Measurements from ENCODE around the gene SEPTIN10. TPM values are rescaled to one million over a fixed set of nuclear protein-coding genes. Genes with fewer than 3 reads are reported as not detected.
"Not testable (repeated sequence)": the region's sequence is repeated elsewhere in the genome, so short reads cannot be mapped to it uniquely, and the experiment has no call there.

SEPTIN10 gene
- polyA plus RNA-seq, 4 donors: 104 to 133 (median 119) TPM

DNA sequence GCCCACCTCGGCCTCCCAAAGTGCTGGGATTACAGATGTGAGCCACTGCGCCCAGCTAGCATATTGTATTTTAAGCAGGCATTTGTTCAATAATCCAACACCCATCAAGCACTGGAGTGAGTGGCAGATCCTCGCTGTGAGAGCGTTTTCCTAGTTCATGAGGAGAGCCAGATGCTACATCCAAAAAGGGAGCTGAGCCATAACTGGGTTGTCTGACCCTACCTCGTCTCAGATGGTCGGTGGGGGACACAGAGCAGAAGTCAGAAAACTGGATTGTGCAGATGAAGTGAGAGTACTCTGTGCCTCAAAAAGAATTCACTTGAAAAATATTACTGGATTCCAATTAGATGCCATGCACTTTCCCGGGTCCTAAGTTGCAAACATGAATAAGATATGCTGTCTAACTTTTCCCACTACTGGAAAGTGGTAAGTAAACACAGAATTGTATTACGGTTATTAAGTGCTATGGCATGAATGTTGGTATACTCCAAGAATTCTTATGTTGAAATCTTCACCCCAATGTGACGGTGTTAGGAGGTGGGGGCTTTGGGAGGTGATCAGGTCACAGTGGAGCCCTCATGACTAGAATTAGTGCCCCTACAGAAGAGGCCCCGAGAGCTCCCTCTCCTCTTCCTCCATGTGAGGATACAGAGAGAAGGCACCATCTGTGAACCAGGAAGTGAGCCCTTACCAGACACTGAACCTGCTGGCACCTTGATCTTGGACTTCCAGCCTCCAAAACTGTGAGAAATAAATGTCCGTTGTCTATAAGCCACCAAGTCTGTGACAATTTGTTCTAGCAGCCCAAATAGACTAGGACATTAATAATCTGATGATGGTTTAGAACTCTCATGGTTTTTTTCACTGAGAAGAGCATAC, 21.9 kb upstream of the SEPTIN10 start:
- DNase-seq (ENCODE audit: low read depth in 4 of 4, low spot score in 3 of 4): no peak

DNA sequence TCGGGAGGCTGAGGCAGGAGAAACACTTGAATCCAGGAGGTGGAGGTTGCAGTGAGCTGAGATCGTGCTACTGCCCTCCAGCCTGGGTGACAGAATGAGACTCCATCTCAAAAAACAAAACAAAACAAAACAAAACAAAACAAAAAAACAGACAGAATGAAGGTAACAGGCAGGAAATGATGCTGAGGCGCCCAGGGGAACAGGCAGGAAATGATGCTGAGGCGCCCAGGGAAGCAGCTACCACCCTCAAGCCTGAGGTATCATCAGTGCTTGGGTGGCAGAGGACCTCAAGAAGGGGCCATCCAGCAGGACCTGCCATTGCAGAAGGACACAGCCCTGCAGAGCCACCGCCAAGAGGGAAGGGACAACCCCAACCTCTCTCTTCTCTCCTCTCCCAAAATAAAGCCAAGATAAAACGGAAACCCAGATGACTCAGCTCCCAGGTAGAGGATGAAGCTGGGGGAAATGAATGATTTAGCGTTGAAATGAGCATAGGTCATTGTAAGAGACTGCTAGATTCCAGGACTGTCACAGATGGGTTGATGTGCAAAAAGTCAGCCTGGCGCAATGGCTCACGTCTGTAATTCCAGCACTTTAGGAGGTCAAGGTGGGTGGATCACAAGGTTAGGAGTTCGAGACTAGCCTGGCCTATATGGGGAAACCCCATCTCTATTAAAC, 19.7 kb upstream of the SEPTIN10 start:
- no peak for DNase-seq (ENCODE audit: low read depth in 4 of 4, low spot score in 3 of 4)

DNA sequence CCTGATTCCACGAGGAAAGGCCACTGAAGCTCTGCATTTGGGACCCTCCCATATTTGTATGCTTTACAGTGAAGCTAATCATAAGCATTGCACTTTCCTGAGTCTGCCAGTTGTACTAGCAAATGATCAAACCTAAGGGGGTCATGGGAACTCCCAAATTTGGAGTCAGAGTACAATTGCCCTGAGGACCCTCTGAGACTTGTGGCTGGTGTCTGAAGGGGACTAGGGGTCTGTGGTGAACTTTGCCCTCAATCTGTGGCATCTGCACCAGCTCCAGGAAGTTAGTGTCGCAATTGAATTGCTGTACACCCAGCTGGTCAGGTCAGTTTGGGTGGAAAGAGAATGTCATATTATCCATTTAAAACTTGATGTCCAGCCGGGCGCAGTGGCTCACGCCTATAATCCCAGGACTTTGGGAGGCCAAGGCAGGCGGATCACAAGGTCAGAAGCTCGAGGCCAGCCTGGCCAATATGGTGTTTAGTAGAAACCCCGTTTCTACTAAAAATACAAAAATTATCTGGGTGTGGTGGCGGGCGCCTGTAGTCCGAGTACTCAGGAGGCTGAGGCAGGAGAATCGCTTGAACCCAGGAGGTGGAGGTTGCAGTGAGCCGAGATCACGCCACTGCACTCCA, 18.5 kb upstream of the SEPTIN10 start:
- no peak for DNase-seq (ENCODE audit: low read depth in 4 of 4, low spot score in 3 of 4)

DNA sequence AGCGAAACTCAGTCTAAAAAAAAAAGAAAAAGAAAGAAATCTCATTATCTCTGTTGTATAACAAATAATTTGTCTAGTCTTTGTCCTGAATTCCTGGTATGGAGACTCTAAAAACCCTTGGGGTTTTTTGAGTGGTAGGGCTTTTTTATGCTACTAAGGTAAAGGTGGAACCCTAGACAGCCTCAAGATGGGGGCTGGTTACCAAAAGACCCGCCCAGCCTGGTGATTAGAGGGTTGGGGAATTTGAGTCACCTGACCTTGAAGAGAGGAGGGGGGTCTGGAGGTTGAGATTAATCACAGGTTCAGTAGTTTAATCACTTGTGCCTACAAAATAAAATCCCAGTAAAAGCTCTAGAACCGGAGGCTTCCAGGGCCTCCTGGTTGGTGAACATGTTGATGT, 18.0 kb upstream of the SEPTIN10 start:
- no peak for DNase-seq (ENCODE audit: low read depth in 4 of 4, low spot score in 3 of 4)

DNA sequence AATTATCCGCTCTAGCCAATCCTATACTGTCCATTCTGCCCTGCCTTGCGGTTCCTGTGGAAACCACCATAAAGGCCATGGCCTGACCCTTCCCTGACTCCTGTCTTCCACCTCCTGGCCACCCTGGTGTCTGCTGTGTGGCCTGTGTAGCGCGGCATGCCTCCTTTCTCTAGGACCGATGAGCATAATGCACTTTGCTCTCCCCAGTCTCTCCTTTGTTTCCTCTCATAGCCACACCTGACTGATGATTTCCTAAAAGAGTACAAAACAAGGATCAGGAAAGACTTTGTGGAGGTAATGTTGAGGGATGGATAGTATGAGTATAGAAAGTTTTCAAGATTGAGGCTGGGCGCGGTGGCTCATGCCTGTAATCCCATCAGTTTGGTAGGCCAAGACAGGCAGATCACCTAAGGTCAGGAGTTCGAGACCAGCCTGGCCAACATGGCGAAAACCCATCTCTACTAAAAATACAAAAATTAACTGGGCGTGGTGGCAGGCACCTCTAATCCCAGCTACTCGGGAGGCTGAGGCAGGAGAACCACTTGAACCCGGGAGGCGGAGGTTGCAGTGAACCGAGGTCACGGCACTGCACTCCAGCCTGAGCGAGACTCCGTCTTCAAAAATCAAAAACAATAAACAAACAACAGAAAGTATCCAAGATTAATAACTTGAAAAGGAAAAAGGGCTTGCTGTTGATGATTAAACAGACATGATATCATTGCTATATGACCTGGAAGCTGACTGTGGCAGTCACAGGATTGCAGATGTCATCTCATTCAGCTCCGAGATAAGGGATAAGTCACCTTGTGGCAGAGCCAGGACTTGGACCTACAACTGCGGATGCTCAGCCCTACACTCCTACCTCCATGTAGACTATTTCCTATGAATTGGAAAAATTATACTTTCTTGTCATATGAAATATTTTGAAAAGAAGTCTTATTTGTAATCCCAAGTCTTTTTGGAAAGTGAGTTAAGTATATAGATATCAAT, 17.0 kb upstream of the SEPTIN10 start:
- DNase-seq (ENCODE audit: low read depth in 4 of 4, low spot score in 3 of 4): no peak

DNA sequence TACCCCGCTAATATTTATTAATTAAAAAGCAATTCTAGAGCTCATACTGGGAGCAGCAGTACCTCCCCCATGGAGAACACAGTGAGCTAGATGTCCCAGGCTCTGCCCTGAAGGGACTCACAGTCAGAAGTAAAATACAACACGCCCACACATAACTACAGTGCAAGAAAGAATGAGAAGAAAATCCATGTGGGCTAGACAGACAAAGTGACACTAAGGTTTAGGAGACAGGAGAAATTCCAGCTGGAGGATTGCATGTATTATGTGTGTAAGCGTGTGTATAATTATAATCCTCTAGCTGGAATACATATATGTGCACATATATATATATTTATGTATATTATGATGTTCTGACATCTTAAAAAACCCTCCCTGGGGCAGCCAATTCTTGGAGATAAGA, 16.1 kb upstream of the SEPTIN10 start:
- no peak for DNase-seq (ENCODE audit: low read depth in 4 of 4, low spot score in 3 of 4)

DNA sequence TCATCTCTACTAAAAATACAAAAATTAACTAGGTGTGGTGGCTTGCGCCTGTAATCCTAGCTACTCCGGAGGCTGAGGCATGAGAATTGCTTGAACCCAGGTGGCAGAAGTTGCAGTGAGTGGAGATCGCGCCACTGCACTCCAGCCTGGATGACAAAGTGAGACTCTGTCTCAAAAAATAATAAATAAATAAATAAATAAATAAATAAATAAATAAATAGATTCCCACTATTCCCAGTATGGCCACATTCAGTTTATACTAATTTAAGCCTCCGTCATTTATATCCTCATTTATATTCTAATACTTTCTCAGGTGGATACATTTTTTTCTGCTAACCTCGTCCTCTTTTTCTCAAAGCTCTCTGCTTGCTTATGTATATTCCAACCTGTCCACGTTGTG, 14.6 kb upstream of the SEPTIN10 start:
- DNase-seq (ENCODE audit: low read depth in 4 of 4, low spot score in 3 of 4): not testable (repeated sequence)

DNA sequence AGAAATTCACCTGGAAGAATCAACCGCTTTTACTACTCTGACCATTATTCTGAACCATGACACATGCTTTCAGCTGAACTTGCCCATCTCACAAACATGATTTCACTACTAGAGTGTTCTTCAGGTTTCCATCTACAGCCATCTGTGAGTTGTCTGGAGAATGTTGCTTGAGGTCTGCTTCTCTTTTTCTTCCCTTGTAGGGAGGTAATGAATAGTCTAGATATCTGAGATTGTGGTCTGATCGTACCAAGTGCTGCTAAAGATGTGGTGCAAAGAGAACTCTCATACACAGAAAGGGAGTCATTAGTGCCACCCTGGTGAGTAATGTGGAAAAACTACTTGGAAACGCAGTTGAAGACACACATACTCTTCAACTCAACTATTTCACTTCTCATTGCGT, 10.6 kb upstream of the SEPTIN10 start:
- DNase-seq (ENCODE audit: low read depth in 4 of 4, low spot score in 3 of 4): no peak

DNA sequence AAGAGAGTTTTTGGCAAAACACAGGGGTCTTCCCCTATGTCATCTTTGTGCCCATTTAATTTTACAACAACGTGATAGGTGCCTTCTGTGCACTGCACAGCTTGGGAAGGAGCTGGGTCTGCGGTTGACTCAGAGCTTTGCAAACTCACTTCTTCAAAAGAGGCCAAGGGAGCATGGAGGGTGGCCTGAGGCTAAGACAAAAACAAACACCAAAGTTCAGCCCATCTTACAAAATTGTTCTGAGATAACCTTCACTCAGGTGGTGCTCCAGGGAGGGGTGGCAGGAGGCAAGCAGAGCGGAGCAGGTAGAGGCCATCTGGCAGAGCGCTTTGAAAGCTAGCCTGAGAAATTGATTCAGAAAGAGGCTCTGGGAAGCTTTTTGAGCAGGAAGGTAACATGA, 10.2 kb upstream of the SEPTIN10 start:
- no peak for DNase-seq (ENCODE audit: low read depth in 4 of 4, low spot score in 3 of 4)

DNA sequence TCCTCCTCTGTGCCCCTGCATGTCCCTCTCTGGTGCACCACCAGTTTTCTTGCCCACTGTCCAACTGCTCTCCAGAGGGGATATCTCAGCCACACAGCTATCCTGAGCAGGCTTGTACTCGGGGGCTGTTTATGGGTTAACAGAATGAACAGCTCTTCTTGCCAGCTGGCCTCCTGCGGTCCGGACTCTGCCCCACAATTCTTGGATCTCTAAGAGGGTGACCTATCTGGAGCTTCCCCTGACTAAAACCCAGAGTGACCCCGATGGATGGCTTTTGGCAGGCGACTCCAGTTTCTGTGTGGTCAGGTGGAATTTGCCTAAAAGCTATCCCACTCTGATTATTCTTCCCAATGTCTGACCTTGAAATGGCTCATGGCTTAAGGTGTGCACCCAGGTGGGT, 9.5 kb upstream of the SEPTIN10 start:
- DNase-seq (ENCODE audit: low read depth in 4 of 4, low spot score in 3 of 4): no peak

DNA sequence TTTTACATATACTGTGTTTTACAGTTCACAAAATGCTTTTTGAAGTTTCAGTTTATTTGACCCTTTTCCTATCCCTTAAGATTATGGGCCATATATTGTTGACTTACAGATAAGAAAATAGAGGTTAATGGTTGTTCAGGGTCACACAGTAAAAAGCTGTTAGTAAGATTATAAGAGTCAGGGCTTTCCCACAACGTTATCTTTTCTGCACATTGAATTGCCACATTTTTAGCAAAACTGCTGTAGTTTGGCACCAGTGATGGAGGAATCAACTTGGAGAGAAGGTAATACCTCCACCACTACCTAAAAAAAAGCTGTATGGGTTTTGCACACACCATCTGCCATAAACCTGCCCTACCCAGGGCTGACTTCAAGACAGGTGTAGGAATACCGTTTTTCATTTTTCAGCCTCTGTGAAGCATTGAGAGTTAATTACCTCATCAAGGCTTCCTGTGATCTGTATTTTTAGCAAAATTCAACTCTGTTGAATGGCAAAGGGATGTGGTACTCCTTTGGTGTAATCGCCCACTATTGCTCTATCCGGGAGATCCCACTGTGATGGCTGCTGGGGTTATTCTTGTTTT, 5.4 kb upstream of the SEPTIN10 start:
- no peak for DNase-seq (ENCODE audit: low read depth in 4 of 4, low spot score in 3 of 4)

DNA sequence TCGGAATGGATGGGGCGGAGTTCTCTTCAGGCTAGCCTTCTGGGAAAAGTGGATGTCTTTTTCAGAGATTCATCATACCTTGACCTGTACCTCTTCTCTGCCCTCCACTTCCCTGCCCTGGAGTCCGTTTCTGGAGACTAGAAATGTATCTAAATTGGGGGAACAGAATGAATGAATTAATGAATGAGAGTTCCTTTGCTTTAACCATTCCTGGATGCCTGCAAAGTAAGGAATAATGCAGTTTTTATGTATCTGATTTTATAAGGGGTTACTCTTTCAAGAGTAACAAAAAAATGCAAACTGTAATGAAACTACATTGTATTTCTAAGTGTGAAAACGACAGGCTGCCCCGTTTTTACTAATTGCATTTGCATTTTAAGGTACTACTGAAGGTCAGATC, 2.4 kb upstream of the SEPTIN10 start:
- no peak for DNase-seq (ENCODE audit: low read depth in 4 of 4, low spot score in 3 of 4)

DNA sequence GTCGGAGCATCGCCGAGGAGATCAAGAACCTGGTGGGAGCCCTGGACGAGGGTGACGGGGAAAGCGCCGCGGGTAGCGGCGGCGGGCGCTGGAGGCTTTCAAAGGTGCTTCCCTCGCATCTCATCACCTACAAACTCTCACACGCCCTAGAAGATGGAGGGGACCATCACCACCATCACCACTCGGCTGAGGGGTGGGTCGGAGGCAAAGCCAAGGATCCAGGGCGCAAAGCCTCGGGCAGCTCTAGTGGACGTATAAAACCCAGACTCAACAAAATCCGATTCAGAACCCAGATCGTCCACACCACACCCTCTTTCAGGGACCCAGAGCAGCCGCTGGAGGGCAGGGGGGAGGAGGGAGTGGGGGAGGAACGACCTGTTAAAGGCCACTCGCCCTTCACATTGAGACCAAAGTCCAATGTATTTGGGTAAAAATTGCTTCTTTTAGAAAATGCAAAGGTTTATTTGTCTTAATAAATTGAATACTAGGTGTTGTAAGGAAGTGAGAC, 1.9 kb upstream of the SEPTIN10 start:
- DNase-seq (ENCODE audit: low read depth in 4 of 4, low spot score in 3 of 4): no peak

DNA sequence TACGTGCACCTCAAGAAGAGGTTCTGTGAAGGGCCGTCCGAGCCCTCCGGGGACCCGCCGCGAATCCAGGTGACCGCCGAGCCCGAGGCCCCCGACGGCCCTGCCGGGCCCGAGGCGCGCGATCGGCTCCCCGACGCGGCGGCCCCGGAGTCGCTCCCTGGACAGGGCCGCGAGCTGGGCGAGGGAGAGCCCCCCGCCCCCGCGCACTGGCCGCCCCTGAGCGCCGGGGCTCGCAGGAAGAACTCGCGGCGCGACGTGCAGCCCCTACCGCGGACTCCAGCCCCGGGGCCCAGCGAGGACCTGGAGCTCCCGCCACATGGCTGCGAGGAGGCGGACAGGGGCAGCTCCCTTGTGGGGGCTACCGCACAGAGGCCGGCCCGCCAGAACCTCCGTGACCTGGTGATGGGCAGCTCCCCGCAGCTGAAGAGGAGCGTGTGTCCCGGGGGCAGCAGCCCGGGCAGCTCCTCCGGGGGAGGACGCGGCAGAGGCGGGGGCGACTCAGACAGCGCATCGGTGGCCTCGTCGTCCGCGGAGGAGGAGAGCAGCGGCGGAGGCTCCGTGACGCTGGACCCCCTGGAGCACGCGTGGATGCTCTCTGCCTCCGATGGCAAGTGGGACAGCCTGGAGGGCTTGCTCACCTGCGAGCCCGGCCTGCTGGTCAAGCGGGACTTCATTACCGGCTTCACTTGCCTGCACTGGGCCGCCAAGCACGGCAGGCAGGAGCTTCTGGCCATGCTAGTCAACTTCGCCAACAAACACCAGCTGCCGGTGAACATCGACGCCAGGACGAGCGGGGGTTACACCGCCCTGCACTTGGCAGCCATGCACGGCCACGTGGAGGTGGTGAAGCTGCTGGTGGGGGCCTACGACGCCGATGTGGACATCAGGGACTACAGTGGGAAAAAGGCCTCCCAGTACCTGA, 1.2 kb upstream of the SEPTIN10 start:
- no peak for DNase-seq (ENCODE audit: low read depth in 4 of 4, low spot score in 3 of 4)

DNA sequence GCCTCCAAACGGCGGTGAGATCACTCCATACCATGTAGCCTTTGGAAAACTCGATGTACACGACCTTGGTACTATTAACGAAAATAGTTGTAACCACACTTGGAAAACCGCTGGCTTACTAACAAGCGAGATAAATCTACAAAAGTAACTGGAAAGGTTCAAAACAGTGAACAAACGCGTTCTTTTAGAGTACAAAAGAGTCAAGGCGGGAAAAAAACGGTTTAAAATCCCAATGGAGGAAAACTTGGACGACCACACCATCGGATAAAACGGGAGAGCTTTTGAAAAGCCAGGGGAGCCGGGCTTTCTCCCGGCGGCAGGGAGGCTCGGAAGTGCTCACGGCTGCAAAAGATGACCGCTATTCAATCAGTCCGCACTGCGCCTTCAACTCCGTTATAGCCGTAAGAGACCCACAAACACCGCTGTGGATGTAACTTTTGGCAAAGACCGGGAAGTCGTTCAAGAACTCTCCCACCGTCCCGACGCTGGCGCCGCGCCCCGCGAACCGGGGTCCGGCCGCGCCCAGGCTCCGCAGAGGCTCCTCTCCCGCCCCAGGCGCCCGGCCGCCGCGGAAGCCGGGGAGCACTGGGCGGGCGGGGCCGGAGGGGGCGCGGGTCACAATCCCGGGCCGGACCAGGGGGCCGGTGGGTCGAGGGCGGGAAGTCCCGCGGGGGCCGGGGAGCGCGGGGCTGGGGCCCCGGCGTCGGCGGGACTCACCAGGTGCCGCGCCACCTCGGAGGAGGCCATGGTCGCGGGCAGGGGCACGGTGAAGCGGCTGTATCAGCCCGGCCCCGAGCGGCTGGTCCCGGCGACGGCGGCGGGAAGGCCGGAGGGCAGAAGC, 465 bp downstream of the SEPTIN10 start:
- peak in 1 of 4 donors; percentile 33 for DNase-seq (ENCODE audit: low read depth in 4 of 4, low spot score in 3 of 4)

DNA sequence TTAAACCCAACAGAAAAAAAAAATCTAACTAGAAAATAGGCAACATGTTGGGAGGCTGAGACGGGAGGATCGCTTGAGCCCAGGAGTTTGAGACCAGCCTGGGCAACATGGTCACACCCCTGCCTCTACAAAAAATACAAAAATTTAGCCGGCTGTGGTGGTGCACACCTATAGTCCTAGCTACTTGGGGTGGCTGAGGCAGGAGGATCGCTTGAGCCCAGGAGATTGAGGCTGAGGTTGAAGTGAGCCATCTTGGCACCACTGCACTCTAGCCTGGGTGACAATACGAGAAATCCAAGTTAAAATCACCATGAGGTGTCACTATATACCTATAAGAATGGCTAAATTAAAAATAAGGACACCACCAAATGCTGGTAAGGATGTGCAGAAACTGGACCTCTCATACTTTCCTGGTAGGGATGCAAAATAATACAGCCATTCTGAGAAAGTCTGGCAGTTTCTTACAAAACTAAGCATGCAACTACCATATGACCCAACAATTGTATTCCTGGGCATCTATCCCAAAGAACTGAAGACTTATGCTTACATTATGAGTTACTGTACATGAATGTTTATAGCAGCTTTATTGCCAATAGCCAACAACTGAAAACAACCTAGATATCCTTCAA, 2.2 kb downstream of the SEPTIN10 start:
- DNase-seq (ENCODE audit: low read depth in 4 of 4, low spot score in 3 of 4): no peak

DNA sequence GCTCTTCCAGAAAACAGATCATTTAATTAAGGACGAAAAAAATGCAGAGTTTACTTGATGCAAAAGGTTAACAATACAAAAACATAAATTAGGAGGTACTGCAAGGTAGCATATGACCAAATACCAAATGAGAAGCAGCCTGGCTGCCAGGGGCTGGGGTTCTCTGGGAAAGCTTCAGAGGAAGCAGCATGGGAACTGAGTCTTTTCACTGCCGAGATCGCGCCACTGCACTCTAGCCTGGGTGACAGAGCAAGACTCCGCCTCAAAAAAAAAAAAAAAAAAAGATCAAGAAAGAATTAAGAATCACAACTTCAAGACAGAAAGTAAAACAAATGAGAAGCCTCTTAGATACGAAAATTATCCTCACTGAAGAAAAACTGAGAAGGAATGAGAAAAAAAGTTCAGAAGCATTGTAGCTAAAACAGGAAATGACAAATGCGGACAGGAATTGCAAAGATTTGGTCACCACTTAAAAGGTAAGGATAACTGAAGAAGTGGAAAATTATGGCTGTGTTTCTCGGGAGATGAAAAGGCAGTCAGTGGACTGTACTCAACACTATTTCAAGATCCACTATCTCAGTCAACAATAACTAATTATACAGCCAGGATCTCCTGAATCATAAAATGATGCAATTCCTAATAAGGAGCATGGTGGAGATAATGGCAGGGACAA, 4.3 kb downstream of the SEPTIN10 start:
- DNase-seq (ENCODE audit: low read depth in 4 of 4, low spot score in 3 of 4): no peak
